GM23338 (cell line): ENCODE results near the gene WNT11. TPM values are rescaled to one million over a fixed set of nuclear protein-coding genes. Genes with fewer than 3 reads are reported as not detected.

Experiments
- ATAC-seq: fragments of 200-7000 bp; cut with Tn5 transposase; 3 replicates; pipeline ENCODE4 v1.9.1; 2020
- DNase-seq: peaks from one replicate; pipeline ENCODE4 v3.0.0-alpha.2; 2015; ENCODE audit warnings: low spot score
- H2AFZ ChIP-seq: fragments of 200-600 bp; sonication (generic); 2 replicates; pipeline ENCODE4 v1.8.0; 2016; ENCODE audit warnings: antibody characterized with exemption, mild to moderate bottlenecking, moderate library complexity
- H3F3A ChIP-seq: fragments of 200-600 bp; sonication (generic); replicated peaks from 2 replicates; pipeline ENCODE4 v1.8.0; 2017; ENCODE audit warnings: antibody characterized with exemption, mixed run types, low read depth
- H3K27ac ChIP-seq: fragments of 200-600 bp; sonication (generic); 2 replicates; pipeline ENCODE4 v1.6.1; 2016; ENCODE audit warnings: low read depth
- H3K27me3 ChIP-seq: fragments of 200-600 bp; sonication (generic); 2 replicates; pipeline ENCODE4 v1.8.0; 2016; ENCODE audit warnings: mild to moderate bottlenecking, mixed run types, moderate library complexity; ENCODE audit not compliant: insufficient read depth
- H3K36me3 ChIP-seq: fragments of 200-600 bp; sonication (generic); 2 replicates; pipeline ENCODE4 v1.8.0; 2016; ENCODE audit warnings: mild to moderate bottlenecking; ENCODE audit not compliant: insufficient read depth
- H3K4me1 ChIP-seq: fragments of 200-600 bp; sonication (generic); 2 replicates; pipeline ENCODE4 v1.8.0; 2016; ENCODE audit warnings: mild to moderate bottlenecking, moderate library complexity; ENCODE audit not compliant: insufficient read depth
- H3K4me2 ChIP-seq: fragments of 200-600 bp; sonication (generic); 2 replicates; pipeline ENCODE4 v1.7.1; 2017; ENCODE audit warnings: mixed run types
- H3K4me3 ChIP-seq: fragments of 200-600 bp; sonication (generic); 2 replicates; pipeline ENCODE4 v1.6.1; 2016; ENCODE audit warnings: mixed run types
- H3K79me2 ChIP-seq: fragments of 200-600 bp; sonication (generic); replicated peaks from 2 replicates; pipeline ENCODE4 v1.8.0; 2017; ENCODE audit warnings: mild to moderate bottlenecking; ENCODE audit not compliant: insufficient read depth
- H3K9me2 ChIP-seq: fragments of 200-600 bp; sonication (generic); 2 replicates; pipeline ENCODE4 v1.8.0; 2017; ENCODE audit not compliant: insufficient read depth
- H4K20me1 ChIP-seq: fragments of 200-600 bp; sonication (generic); replicated peaks from 2 replicates; pipeline ENCODE4 v1.8.0; 2017; ENCODE audit warnings: mild to moderate bottlenecking; ENCODE audit not compliant: insufficient read depth
- H3K27ac Mint-ChIP-seq: 2 replicates; pipeline ENCODE4 v1.8.0; 2020; ENCODE audit warnings: inconsistent platforms, mild to moderate bottlenecking, moderate library complexity, mixed read lengths
- H3K27me3 Mint-ChIP-seq: 3 replicates; pipeline ENCODE4 v1.8.0; 2022; ENCODE audit warnings: low read depth, mild to moderate bottlenecking, moderate library complexity, mixed read lengths, inconsistent platforms; ENCODE audit not compliant: insufficient read depth, poor library complexity
- H3K36me3 Mint-ChIP-seq: 3 replicates; pipeline ENCODE4 v1.8.0; 2021; ENCODE audit warnings: low read depth, mild to moderate bottlenecking, inconsistent platforms, moderate library complexity, mixed read lengths
- H3K4me1 Mint-ChIP-seq: 3 replicates; pipeline ENCODE4 v1.8.0; 2020; ENCODE audit warnings: mild to moderate bottlenecking, inconsistent platforms, mixed read lengths
- H3K4me3 Mint-ChIP-seq: 3 replicates; pipeline ENCODE4 v1.8.0; 2021; ENCODE audit warnings: moderate library complexity, mild to moderate bottlenecking, inconsistent platforms, mixed read lengths
- H3K9me3 Mint-ChIP-seq: 3 replicates; pipeline ENCODE4 v1.8.0; 2020; ENCODE audit warnings: moderate library complexity, mild to moderate bottlenecking, inconsistent platforms, mixed read lengths
- CREB1 ChIP-seq: fragments of 250-450 bp; sonication (Bioruptor Pico); IDR thresholded peaks from 2 replicates; pipeline ENCODE4 v1.5.0; 2020; ENCODE audit warnings: low read depth, mild to moderate bottlenecking, moderate library complexity
- CTCF ChIP-seq, 2 experiments: fragments of 200-600 bp in 1 of 2; sonication (generic) in 1 of 2; conservative IDR thresholded peaks; 2 replicates each; pipeline versions ENCODE4 v1.5.1 to v1.6.1; 2016 to 2017; ENCODE audit warnings: antibody characterized with exemption in 2 of 2, low read depth in 2 of 2, mild to moderate bottlenecking in 2 of 2, moderate library complexity in 1 of 2
- ETS1 ChIP-seq: IDR thresholded peaks from 2 replicates; pipeline ENCODE4 v1.6.1; 2016; ENCODE audit warnings: antibody characterized with exemption
- EZH2 ChIP-seq: fragments of 200-600 bp; sonication (generic); IDR thresholded peaks from one replicate; pipeline ENCODE4 v1.8.0; 2017; ENCODE audit warnings: antibody characterized with exemption, mild to moderate bottlenecking, low read depth; ENCODE audit not compliant: unreplicated experiment
- EZH2phosphoT487 ChIP-seq: fragments of 200-600 bp; sonication (generic); IDR thresholded peaks from one replicate; pipeline ENCODE4 v1.8.1; 2018; ENCODE audit warnings: antibody characterized with exemption; ENCODE audit not compliant: unreplicated experiment
- JUNB ChIP-seq: IDR thresholded peaks from one replicate; pipeline ENCODE4 v1.6.1; 2016; ENCODE audit warnings: antibody characterized with exemption; ENCODE audit not compliant: unreplicated experiment
- NANOG ChIP-seq: IDR thresholded peaks from 2 replicates; pipeline ENCODE4 v1.6.1; 2016; ENCODE audit warnings: antibody characterized with exemption, borderline replicate concordance
- POLR2AphosphoS5 ChIP-seq: IDR thresholded peaks from 2 replicates; pipeline ENCODE4 v1.6.1; 2016; ENCODE audit warnings: antibody characterized with exemption, low read depth
- REST ChIP-seq: IDR thresholded peaks from one replicate; pipeline ENCODE4 v1.6.1; 2018; ENCODE audit warnings: antibody characterized with exemption; ENCODE audit not compliant: unreplicated experiment
- STAT1 ChIP-seq: IDR thresholded peaks from one replicate; pipeline ENCODE4 v1.6.1; 2016; ENCODE audit warnings: antibody characterized with exemption; ENCODE audit not compliant: unreplicated experiment
- ZNF114 ChIP-seq: fragments of 250-450 bp; sonication (Bioruptor Pico); IDR thresholded peaks from 2 replicates; pipeline ENCODE4 v1.5.0; 2020; ENCODE audit warnings: mild to moderate bottlenecking, moderate library complexity
- ZNF331 ChIP-seq: fragments of 250-450 bp; sonication (Bioruptor Pico); IDR thresholded peaks from 2 replicates; pipeline ENCODE4 v1.5.0; 2020; ENCODE audit warnings: low read depth, mild to moderate bottlenecking, moderate library complexity
- ZNF462 ChIP-seq: fragments of 250-450 bp; sonication (Bioruptor Pico); IDR thresholded peaks from 2 replicates; pipeline ENCODE4 v1.5.0; 2020; ENCODE audit warnings: mild to moderate bottlenecking, moderate library complexity
- polyA plus RNA-seq: library from polyadenylated mRNA; unstranded; fragments of >200 nt; fragmentation: Nextera tagmentation; extraction: Ambion mirVana; gene quantifications from 2 replicates; pipeline ENCODE4 v1.2.1, GENCODE V29; 2016
- total RNA-seq: library from RNA; depleted of rRNA; stranded (reverse); fragments of >200 nt; shearing (Covaris generic); gene quantifications from 2 replicates; pipeline ENCODE4 v1.2.3, GENCODE V29; 2014

The WNT11 gene
- total and polyA plus RNA-seq, 2 experiments from 2014 or later, result 0.44 to 0.56 TPM

GRCh38 chr11:76242004-76242779 is 35.9 kb upstream of the WNT11 start:
- Histone ChIP-seq H3K27ac (no peak overlapping the region), H3K4me2 (no peak overlapping the region; the same call in 1 of the 2 replicates), H3F3A (no peaks in the 10 kb centered on the region), H3K4me3 (no peak overlapping the region), H4K20me1 (no peaks in the 10 kb centered on the region), H3K79me2 (no peaks in the 10 kb centered on the region), H3K4me1 (peaks cover 10% of the 10 kb centered on the region; the same call in 1 of the 2 replicates), H3K9me2 (no peaks in the 10 kb centered on the region), H3K36me3 (no peaks in the 10 kb centered on the region), H2AFZ (peak overlapping the region; percentile 91; the same call in 1 of the 2 replicates), H3K27me3 (peaks cover 30% of the 10 kb centered on the region)
- Mint-ChIP-seq H3K36me3 (no peaks in the 10 kb centered on the region), H3K9me3 (no peaks in the 10 kb centered on the region), H3K27me3 (peaks cover 27% of the 10 kb centered on the region), H3K27ac (no peak overlapping the region), H3K4me1 (peaks cover 20% of the 10 kb centered on the region; the same call in 2 of the 3 replicates), H3K4me3 (no peak overlapping the region)
- ATAC-seq, result no peak
- no peak for DNase-seq
- TF ChIP-seq NANOG, result no peak
- no peak for TF ChIP-seq CREB1
- no peak for TF ChIP-seq REST
- no peak for TF ChIP-seq ZNF331
- TF ChIP-seq ZNF462 (CRISPR knock-in tag), result no peak
- no peak for TF ChIP-seq EZH2
- no peak for TF ChIP-seq ETS1
- TF ChIP-seq EZH2phosphoT487, result no peak
- TF ChIP-seq POLR2AphosphoS5, result no peak
- no peak for TF ChIP-seq STAT1
- no peak for TF ChIP-seq JUNB
- no peak for TF ChIP-seq CTCF (conservative IDR thresholded peaks at IDR 0.05; ENCODE audit: low read depth in 2 of 2)
- no peak for TF ChIP-seq ZNF114 (CRISPR knock-in tag)
